ENCODE results near the gene SIGLECL1.

The SIGLECL1 gene

DNA sequence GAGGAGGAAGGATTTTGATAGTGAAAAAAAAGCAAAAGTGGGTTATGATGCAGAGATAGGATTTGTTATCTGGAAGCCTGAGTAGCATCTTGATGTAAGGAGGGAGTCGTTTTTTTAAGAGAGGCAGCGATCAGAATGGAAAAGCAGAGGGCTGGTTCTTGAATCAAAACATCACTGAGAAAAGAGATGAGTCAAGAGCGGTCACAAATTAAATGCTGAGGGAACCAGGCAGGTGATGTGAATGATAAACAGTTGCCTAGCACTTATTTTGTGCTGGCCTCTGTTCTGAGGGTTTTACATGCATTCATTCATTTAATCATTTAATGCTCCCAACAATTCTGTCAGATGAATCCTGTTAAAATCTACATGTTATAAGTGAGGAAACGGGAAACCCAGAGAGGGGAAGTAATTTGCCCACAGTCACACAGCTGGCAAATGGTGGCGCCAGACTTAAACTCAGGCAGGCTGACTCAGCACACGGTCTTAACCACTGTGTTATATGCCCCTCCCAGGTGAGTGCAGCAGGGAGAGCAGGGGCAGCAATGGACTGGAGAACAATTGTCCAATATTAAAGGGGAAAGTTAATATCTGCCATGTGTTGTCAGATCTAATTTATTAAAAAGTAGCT lies 21.4 kb downstream of the SIGLECL1 start:
- no peak overlapping the region for H3K9ac ChIP-seq (ENCODE audit: low read length)
- H3K27me3 ChIP-seq (ENCODE audit: low read length) = no peaks in the 10 kb centered on the region
- no peak overlapping the region for H3K27ac ChIP-seq (ENCODE audit: low read depth, low read length)
- no peak for TF ChIP-seq EZH2phosphoT487 (conservative IDR thresholded peaks at IDR 0.05; ENCODE audit: low read length)
- TF ChIP-seq, protein P1, sequence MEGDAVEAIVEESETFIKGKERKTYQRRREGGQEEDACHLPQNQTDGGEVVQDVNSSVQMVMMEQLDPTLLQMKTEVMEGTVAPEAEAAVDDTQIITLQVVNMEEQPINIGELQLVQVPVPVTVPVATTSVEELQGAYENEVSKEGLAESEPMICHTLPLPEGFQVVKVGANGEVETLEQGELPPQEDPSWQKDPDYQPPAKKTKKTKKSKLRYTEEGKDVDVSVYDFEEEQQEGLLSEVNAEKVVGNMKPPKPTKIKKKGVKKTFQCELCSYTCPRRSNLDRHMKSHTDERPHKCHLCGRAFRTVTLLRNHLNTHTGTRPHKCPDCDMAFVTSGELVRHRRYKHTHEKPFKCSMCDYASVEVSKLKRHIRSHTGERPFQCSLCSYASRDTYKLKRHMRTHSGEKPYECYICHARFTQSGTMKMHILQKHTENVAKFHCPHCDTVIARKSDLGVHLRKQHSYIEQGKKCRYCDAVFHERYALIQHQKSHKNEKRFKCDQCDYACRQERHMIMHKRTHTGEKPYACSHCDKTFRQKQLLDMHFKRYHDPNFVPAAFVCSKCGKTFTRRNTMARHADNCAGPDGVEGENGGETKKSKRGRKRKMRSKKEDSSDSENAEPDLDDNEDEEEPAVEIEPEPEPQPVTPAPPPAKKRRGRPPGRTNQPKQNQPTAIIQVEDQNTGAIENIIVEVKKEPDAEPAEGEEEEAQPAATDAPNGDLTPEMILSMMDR (IDR thresholded peaks at IDR 0.05; ENCODE audit: insufficient read depth, low read length, poor library complexity, severe bottlenecking) = no peak
- H3K36me3 ChIP-seq (ENCODE audit: low read length) = no peaks in the 10 kb centered on the region
- H3K79me2 ChIP-seq (ENCODE audit: insufficient read depth, low read length) = no peaks in the 10 kb centered on the region
- no peaks in the 10 kb centered on the region for H3K9me3 ChIP-seq (ENCODE audit: insufficient read depth, low read length)
- H3K4me3 ChIP-seq (ENCODE audit: insufficient read depth, low read length, poor library complexity, severe bottlenecking) = no peak overlapping the region
- H3K9me2 ChIP-seq (replicated peaks; ENCODE audit: insufficient read depth, low read length) = no peaks in the 10 kb centered on the region
- H4K20me1 ChIP-seq (ENCODE audit: low read depth, low read length) = no peaks in the 10 kb centered on the region
- no peaks in the 10 kb centered on the region for H3F3A ChIP-seq (ENCODE audit: insufficient read depth)
- H3K4me2 ChIP-seq (ENCODE audit: low read depth, low read length, poor library complexity, severe bottlenecking) = no peak overlapping the region
- H2AFZ ChIP-seq (ENCODE audit: low read depth, low read length, severe bottlenecking) = no peak overlapping the region

DNA sequence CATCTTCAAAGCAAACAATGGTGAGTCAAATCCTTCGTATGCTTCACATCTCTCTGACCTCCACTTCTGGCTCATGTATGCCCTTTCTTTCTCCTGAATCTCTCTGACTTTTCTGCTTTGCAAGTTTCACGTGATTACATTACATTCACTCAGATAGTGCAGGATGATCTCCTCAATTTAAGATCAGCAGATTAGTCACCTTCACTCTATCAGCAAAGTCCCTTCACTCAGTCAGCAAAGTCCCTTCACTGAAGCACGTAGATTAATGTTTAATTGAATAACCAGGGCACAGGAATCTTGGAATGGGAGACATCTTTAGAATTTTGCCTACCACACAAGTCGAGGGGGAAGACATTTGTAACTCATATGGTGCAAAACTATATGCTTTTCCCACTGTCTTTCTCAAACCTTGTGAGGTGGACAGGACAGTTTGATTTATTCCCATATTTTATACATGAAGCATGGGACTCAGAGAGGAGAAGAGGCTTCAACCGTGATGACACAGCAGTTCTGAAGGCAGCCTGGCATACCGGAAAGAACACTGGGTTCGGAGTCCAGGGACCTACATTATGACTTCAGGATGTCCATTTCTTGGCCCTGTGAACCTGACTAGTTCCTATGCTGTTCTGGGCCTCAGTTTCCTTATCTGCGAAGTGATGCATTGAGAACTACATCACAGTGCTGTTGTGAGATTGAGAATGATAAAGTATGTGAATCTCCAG lies 23.3 kb downstream of the SIGLECL1 start:
- no peak for TF ChIP-seq EZH2phosphoT487 (conservative IDR thresholded peaks at IDR 0.05; ENCODE audit: low read length)
- TF ChIP-seq, protein P1 (IDR thresholded peaks at IDR 0.05; ENCODE audit: insufficient read depth, low read length, poor library complexity, severe bottlenecking) = no peak
- no peak overlapping the region for H3K27ac ChIP-seq (ENCODE audit: low read depth, low read length)
- no peaks in the 10 kb centered on the region for H3K9me3 ChIP-seq (ENCODE audit: insufficient read depth, low read length)
- no peaks in the 10 kb centered on the region for H3K27me3 ChIP-seq (ENCODE audit: low read length)
- no peaks in the 10 kb centered on the region for H3F3A ChIP-seq (ENCODE audit: insufficient read depth)
- no peaks in the 10 kb centered on the region for H3K9me2 ChIP-seq (replicated peaks; ENCODE audit: insufficient read depth, low read length)
- H2AFZ ChIP-seq (ENCODE audit: low read depth, low read length, severe bottlenecking) = no peak overlapping the region
- H3K9ac ChIP-seq (ENCODE audit: low read length) = no peak overlapping the region
- no peaks in the 10 kb centered on the region for H3K79me2 ChIP-seq (ENCODE audit: insufficient read depth, low read length)
- H3K4me3 ChIP-seq (ENCODE audit: insufficient read depth, low read length, poor library complexity, severe bottlenecking) = no peak overlapping the region
- no peaks in the 10 kb centered on the region for H3K36me3 ChIP-seq (ENCODE audit: low read length)
- no peak overlapping the region for H3K4me2 ChIP-seq (ENCODE audit: low read depth, low read length, poor library complexity, severe bottlenecking)
- H4K20me1 ChIP-seq (ENCODE audit: low read depth, low read length) = no peaks in the 10 kb centered on the region

GRCh38 chr19:51277112-51277511 lies 26.2 kb downstream of the SIGLECL1 start:
- no peak overlapping the region for H3K27ac ChIP-seq (ENCODE audit: low read depth, low read length)
- no peaks in the 10 kb centered on the region for H3K9me3 ChIP-seq (ENCODE audit: insufficient read depth, low read length)
- H3K27me3 ChIP-seq (ENCODE audit: low read length) = no peaks in the 10 kb centered on the region
- H3K9ac ChIP-seq (ENCODE audit: low read length) = no peak overlapping the region
- H4K20me1 ChIP-seq (ENCODE audit: low read depth, low read length) = no peaks in the 10 kb centered on the region
- H2AFZ ChIP-seq (ENCODE audit: low read depth, low read length, severe bottlenecking) = no peak overlapping the region
- H3K4me3 ChIP-seq (ENCODE audit: insufficient read depth, low read length, poor library complexity, severe bottlenecking) = no peak overlapping the region
- no peak overlapping the region for H3K4me2 ChIP-seq (ENCODE audit: low read depth, low read length, poor library complexity, severe bottlenecking)
- H3K36me3 ChIP-seq (ENCODE audit: low read length) = no peaks in the 10 kb centered on the region
- no peaks in the 10 kb centered on the region for H3F3A ChIP-seq (ENCODE audit: insufficient read depth)
- no peaks in the 10 kb centered on the region for H3K9me2 ChIP-seq (replicated peaks; ENCODE audit: insufficient read depth, low read length)
- no peak for TF ChIP-seq EZH2phosphoT487 (conservative IDR thresholded peaks at IDR 0.05; ENCODE audit: low read length)
- TF ChIP-seq, protein P1 (IDR thresholded peaks at IDR 0.05; ENCODE audit: insufficient read depth, low read length, poor library complexity, severe bottlenecking) = no peak
- no peaks in the 10 kb centered on the region for H3K79me2 ChIP-seq (ENCODE audit: insufficient read depth, low read length)
